BJ (cell line): ENCODE measurements around the gene NUFIP1. TPM values are rescaled to one million over a fixed set of nuclear protein-coding genes. Genes with fewer than 3 reads are reported as not detected.

Experiments used
- CTCF ChIA-PET: fragments of 350-600 bp; formaldehyde crosslinking; extraction: SDS; loops from one replicate; lab custom pipeline; 2021; ENCODE audit warnings: antibody characterized with exemption, inconsistent platforms; lab: Yijun Ruan, JAX
- POLR2A ChIA-PET: fragments of 300-600 bp; sonication (Branson Sonifier 250); formaldehyde crosslinking; extraction: SDS; loops from one replicate; lab custom pipeline; 2021; ENCODE audit warnings: antibody characterized with exemption; lab: Charles Lee
- DNase-seq: peaks from one replicate; pipeline ENCODE4 v3.0.0-alpha.2; 2011; ENCODE audit warnings: low read depth
- H3K27me3 ChIP-seq: 2 replicates; pipeline ENCODE4 v1.6.0; 2011; ENCODE audit warnings: low read length; ENCODE audit not compliant: control insufficient read depth, insufficient read depth
- H3K36me3 ChIP-seq: 2 replicates; pipeline ENCODE4 v1.5.1; 2011; ENCODE audit warnings: low read length; ENCODE audit not compliant: control insufficient read depth, insufficient read depth
- H3K4me3 ChIP-seq: 2 replicates; pipeline ENCODE4 v1.5.1; 2011; ENCODE audit warnings: low read depth, mild to moderate bottlenecking, control low read depth, low read length
- CTCF ChIP-seq: IDR thresholded peaks from 2 replicates; pipeline ENCODE4 v1.5.1; 2011; ENCODE audit warnings: low read depth, mild to moderate bottlenecking, control low read depth, inconsistent platforms, low read length, moderate library complexity; ENCODE audit not compliant: insufficient read depth
- polyA plus RNA-seq: library from polyadenylated mRNA; depleted of rRNA; stranded (reverse); fragments of >200 nt; gene quantifications from 2 replicates; pipeline ENCODE4 v1.2.3, GENCODE V29; 2011

NUFIP1 gene
- polyA plus RNA-seq, 1 experiment, result 0.64 TPM

GRCh38 chr13:44920013-44920412, 69.3 kb downstream of the NUFIP1 start:
- no peaks in the 10 kb centered on the region for H3K36me3 ChIP-seq
- no peaks in the 10 kb centered on the region for H3K27me3 ChIP-seq
- POLR2A ChIA-PET, result no interaction called here
- no peak overlapping the region for H3K4me3 ChIP-seq
- no peak for TF ChIP-seq CTCF
- no peak for DNase-seq
- CTCF ChIA-PET, result no interaction called here

GRCh38 chr13:44919104-44919804, 70.0 kb downstream of the NUFIP1 start:
- H3K36me3 ChIP-seq, result no peaks in the 10 kb centered on the region
- H3K27me3 ChIP-seq, result no peaks in the 10 kb centered on the region
- peak overlapping the region; percentile 39 for H3K4me3 ChIP-seq
- ChIA-PET POLR2A (interaction anchor here (0.6 kb wide), 1 partner anchor 82 kb away, joined by 4 read pairs; no protein-coding TSS in a partner anchor), CTCF (interaction anchor here (0.7 to 2.3 kb wide), 8 partner anchors 14 to 431 kb away, joined by 3 to 9 read pairs (median 3); no protein-coding TSS in a partner anchor)
- no peak for DNase-seq
- no peak for TF ChIP-seq CTCF

- Histone ChIP-seq H3K27me3 (no peaks in the 10 kb centered on the region), H3K36me3 (no peaks in the 10 kb centered on the region), H3K4me3 (peak overlapping the region; percentile 39)
- ChIA-PET CTCF (interaction anchor here (0.7 to 2.3 kb wide), 8 partner anchors 14 to 430 kb away, joined by 3 to 9 read pairs (median 3); no protein-coding TSS in a partner anchor), POLR2A (interaction anchor here (0.6 kb wide), 1 partner anchor 81 kb away, joined by 4 read pairs; no protein-coding TSS in a partner anchor)
- DNase-seq, result peak; percentile 89
- peak; percentile 86 for TF ChIP-seq CTCF
These were observed 70.8 kb downstream of the NUFIP1 start for GRCh38 chr13:44918326-44919103.

- CTCF ChIA-PET, result interaction anchor here (0.5 to 2.3 kb wide), 11 partner anchors 11 to 343 kb away, joined by 3 to 9 read pairs (median 3); no protein-coding TSS in a partner anchor
- Histone ChIP-seq H3K4me3 (peak overlapping the region; percentile 39), H3K27me3 (no peaks in the 10 kb centered on the region), H3K36me3 (no peaks in the 10 kb centered on the region)
- peak; percentile 53; the same call in 1 of the 2 replicates for TF ChIP-seq CTCF
- peak; percentile 85 for DNase-seq
- POLR2A ChIA-PET, result interaction anchor here (0.7 to 0.9 kb wide), 4 partner anchors 12 to 50 kb away, joined by 3 to 5 read pairs (median 4); no protein-coding TSS in a partner anchor
These were observed 71.5 kb downstream of the NUFIP1 start for GRCh38 chr13:44917589-44918325.
